Hematopoietic multipotent progenitor cell treated with erythropoietin and hydrocortisone succinate and interleukin-3 and kit ligand, for 6 days (in vitro differentiated cells): ENCODE measurements around the gene CD28.

ENCODE experiments used
- DNase-seq: peaks from one replicate; pipeline ENCODE4 v3.0.0-alpha.2; 2015

Gene CD28

GRCh38 chr2:203706403-203706802 is at the start of gene CD28:
Gene CD28 (plus strand): TSS chr2:203706639. CDS start chr2:203706697, 58 bp downstream.
- no peak for DNase-seq

- peak; percentile 25 for DNase-seq
Observed at GRCh38 chr2:203659331-203660049, 46.9 kb upstream of the CD28 start.

- no peak for DNase-seq
Observed at GRCh38 chr2:203660465-203660864, 46.0 kb upstream of the CD28 start.

DNA sequence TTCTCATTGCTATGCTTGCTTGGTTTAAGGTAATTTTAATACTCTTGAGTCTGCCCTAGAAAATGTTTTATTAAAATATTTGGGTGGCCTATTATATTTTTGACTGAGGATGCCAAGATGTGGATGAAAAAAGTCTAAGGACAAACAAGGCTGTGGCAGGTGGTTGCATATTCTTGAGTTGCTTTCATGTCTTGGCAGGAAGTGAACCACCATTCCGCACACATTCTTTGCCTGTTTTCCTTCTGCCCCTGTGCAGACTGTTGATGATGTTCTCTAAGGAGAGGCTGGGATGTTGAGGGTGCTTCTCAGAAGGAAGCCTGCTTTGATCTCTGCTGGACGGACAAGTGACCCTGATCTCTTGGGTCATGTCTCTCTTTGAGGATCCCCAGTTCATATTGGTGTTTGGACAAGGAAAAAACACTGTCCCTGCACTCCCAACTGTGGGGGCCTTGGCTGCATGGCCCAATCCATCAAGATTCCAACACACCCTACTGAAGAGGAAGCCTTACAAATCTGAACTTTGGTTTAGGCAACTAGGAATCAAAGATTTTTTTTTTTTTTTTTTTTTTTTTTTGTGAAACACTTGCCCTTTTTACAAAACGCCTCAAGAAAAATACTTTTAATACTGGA is 45.0 kb upstream of the CD28 start:
- DNase-seq = no peak

- DNase-seq = no peak
Observed at GRCh38 chr2:203662487-203662886, 44.0 kb upstream of the CD28 start.

GRCh38 chr2:203662951-203663350 is 43.5 kb upstream of the CD28 start:
- DNase-seq = no peak

DNA sequence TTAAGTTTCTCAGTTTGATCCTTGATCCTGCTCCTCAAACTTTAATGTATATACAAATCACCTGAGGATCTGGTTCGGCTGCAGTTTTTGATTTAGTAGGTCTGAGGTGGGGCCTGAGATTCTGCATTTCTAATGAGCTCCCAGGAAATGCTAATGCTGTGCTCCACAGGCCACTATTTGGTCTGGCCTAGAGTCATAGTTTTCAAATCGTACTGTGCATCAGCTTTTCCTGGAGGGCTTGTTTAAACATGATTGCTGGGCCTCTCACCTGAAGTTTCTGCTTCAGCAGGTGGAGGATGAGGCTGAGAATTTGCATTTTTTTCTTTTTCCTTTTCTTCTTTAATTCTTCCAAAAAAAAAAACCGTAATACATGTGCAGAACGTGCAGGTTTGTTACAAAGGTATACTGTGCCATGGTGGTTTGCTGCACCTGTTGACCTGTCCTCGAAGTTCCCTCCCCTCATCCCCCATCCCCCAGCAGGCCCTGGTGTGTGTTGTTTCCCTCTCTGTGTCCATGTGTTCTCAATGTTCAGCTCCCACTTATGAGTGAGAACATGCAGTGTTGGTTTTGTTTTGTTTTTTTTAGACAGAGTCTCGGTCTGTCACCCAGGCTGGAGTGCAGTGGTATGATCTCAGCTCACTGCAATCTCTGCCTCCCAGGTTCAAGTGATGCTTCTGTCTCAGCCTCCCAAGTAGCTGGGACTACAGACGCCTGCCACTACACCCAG is 42.2 kb upstream of the CD28 start:
- no peak for DNase-seq

- no peak for DNase-seq
Observed at GRCh38 chr2:203667838-203668237, 38.6 kb upstream of the CD28 start.

GRCh38 chr2:203669820-203670219 is 36.6 kb upstream of the CD28 start:
- DNase-seq = peak; percentile 21

GRCh38 chr2:203670939-203671338 is 35.5 kb upstream of the CD28 start:
- DNase-seq = no peak

DNA sequence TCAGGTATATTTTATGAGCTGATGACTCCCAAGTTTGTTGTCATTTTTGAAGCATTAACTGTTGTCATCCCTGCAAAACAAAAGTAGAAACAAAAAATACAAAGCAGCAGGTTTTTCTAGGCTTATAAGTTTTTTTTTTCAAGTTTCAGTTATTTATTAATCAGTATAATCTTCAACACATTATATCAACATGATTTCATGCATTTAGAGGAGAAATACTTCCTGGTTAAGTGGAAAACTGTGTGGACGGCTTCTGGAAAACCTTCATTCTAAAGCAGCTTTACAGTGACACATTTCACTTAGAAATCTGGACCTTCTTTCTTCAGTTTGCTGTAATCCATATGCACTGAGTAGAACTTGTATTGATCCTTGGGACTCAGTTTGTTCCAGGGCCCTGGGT is 34.6 kb upstream of the CD28 start:
- no peak for DNase-seq

DNA sequence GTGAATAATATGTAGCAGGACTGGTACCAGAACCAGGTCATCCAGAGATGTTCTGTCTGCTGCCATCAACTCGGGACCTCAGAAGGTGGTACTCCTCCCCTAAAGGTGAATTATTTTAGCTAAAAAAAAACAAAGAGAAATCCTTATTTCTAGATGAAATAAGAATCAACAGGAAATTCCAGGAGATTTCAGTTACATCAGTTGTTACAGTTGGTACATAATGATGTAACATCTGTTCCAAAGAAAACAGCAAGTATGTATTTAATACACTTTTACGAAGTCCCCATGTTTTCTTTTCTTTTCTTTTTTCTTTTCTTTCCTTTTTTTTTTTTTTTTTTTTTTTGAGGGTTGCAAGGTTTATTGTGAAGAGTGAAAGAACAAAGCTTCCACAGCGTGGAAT is 33.6 kb upstream of the CD28 start:
- DNase-seq = no peak

GRCh38 chr2:203673933-203674332 is 32.5 kb upstream of the CD28 start:
- DNase-seq = peak; percentile 66

DNA sequence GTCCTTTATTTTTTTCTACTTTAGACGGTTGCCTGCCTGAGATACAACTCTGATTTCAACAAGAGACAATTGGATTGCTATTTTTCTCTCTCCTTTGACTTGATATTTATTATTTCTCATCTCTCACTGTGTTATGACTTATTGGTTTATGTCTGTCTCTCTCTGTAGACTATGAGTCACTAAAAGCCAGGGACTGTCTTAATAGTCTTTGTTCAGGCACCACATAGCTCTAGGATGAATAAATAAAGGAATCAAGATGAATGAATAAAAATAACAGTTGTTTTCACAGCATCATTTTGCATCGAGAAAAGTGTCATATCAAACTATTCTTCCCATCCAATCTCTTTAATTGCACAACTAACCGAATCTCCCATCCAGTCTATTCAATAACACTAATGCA is 31.4 kb upstream of the CD28 start:
- DNase-seq = no peak

GRCh38 chr2:203678971-203679370 is 27.5 kb upstream of the CD28 start:
- no peak for DNase-seq

DNA sequence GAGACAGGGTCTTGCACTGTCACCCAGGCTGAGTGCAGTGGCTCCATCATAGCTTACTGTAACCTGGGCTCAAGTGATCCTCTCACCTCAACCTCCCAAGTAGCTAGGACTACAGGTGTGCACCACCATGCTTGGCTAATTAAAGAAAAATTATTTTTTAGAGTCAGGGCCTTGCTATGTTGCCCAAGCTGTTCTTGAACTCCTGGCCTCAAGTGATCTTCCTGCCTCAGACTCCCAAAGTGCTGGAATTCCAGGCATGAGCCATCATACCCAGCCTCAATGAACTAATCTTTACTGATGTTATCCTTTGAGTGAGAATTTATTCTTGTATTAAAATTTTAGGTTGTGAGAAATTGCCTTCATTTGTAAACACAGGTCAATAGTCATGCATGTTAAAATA is 27.0 kb upstream of the CD28 start:
- DNase-seq = no peak

GRCh38 chr2:203681978-203682377 is 24.5 kb upstream of the CD28 start:
- DNase-seq = no peak

GRCh38 chr2:203682688-203683130 is 23.7 kb upstream of the CD28 start:
- DNase-seq = no peak

DNA sequence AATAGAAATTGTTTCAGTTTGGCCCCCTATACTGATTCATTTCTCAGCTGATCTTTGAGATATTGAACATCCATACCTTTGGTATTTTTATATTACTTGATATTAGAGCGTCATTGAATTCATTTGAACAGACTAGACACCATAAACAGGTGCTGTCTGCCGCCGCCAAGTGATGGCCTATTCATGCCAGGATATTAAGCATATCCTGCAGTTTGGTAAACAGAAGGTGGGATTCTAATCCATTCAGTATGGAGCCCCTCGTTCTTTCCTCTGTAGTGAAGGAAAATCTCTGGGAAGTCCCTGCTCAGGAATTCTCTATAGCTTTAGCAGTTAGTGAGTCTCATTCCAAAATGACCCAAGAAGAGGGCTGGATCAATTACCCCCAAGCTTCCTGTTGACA is 23.0 kb upstream of the CD28 start:
- DNase-seq = no peak

- no peak for DNase-seq
Observed at GRCh38 chr2:203683932-203684556, 22.4 kb upstream of the CD28 start.

GRCh38 chr2:203685081-203685621 is 21.3 kb upstream of the CD28 start:
- DNase-seq = no peak

DNA sequence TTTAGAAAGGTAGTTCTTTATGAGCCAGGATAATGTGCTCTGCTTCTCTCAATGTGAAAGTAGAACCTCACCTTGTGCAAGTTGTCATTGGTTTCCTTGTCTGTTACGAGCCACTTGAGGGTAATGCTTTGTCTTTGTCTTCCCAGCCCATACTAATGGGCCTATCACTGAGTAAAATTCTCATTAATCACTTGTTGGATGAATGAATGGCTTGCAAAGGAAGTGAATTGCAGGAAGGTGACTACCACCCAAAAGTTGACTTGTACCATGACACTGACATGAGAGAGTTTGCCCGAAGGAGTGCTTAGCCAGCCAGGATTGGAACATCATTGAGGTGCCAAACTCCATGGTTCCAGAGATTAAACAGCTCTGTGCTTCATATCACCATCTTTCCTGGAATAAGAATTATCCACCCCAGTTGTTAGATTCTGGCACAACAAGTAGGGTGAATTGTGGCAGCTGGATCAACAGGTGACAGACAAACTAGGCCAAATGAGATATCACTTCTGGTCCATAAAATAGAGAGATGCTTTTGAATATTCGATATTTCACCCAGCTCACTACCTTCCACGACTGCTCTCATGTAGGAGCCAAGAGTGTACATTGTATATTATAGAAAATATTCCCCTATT is 20.5 kb upstream of the CD28 start:
- no peak for DNase-seq

- DNase-seq = no peak
Observed at GRCh38 chr2:203687165-203687564, 19.3 kb upstream of the CD28 start.
